Activated CD4-positive, alpha-beta T cell treated with anti-CD3 and anti-CD28 coated beads for 48 hours (primary cell): ENCODE measurements around the gene SPDYE5.
A peak's percentile ranks its signal among the peaks of the same experiment; 100 is the strongest.
"Not testable (repeated sequence)": the region's sequence is repeated elsewhere in the genome, so short reads cannot be mapped to it uniquely, and the experiment has no call there.

Source experiments
- DNase-seq: peaks from one replicate; pipeline ENCODE4 v3.0.0-alpha.2; 2020

SPDYE5 gene

GRCh38 chr7:75492020-75492419 is at the start of gene SPDYE5:
Gene SPDYE5 (plus strand): TSS chr7:75492320. CDS start chr7:75494048, 1,728 bp downstream.
- DNase-seq = not testable (repeated sequence)

GRCh38 chr7:75442465-75443111 is 49.5 kb upstream of the SPDYE5 start:
- peak; percentile 18 for DNase-seq

GRCh38 chr7:75449946-75450345 is 42.2 kb upstream of the SPDYE5 start:
- DNase-seq = not testable (repeated sequence)

GRCh38 chr7:75452494-75452955 is 39.6 kb upstream of the SPDYE5 start:
- not testable (repeated sequence) for DNase-seq

- not testable (repeated sequence) for DNase-seq
Measured at GRCh38 chr7:75456403-75456802, 35.7 kb upstream of the SPDYE5 start.

GRCh38 chr7:75458034-75458433 is 34.1 kb upstream of the SPDYE5 start:
- not testable (repeated sequence) for DNase-seq

GRCh38 chr7:75460541-75460940 is 31.6 kb upstream of the SPDYE5 start:
- not testable (repeated sequence) for DNase-seq

- DNase-seq = not testable (repeated sequence)
Measured at GRCh38 chr7:75470166-75470565, 22.0 kb upstream of the SPDYE5 start.

- not testable (repeated sequence) for DNase-seq
Measured at GRCh38 chr7:75477457-75477856, 14.7 kb upstream of the SPDYE5 start.

GRCh38 chr7:75480313-75480712 is 11.8 kb upstream of the SPDYE5 start:
- not testable (repeated sequence) for DNase-seq

- DNase-seq = peak; percentile 6
Measured at GRCh38 chr7:75485355-75485978, 6.7 kb upstream of the SPDYE5 start.

- peak; percentile 93 for DNase-seq
Measured at GRCh38 chr7:75485979-75486643, 6.0 kb upstream of the SPDYE5 start, which contains the start of gene POM121C. Gene POM121C (minus strand): TSS chr7:75486299. CDS start chr7:75441496, 44,803 bp downstream.

- not testable (repeated sequence) for DNase-seq
Measured at GRCh38 chr7:75509033-75509432, 16.9 kb downstream of the SPDYE5 start.

GRCh38 chr7:75518842-75519241 is 26.7 kb downstream of the SPDYE5 start:
- not testable (repeated sequence) for DNase-seq

- not testable (repeated sequence) for DNase-seq
Measured at GRCh38 chr7:75521727-75522126, 29.6 kb downstream of the SPDYE5 start.

GRCh38 chr7:75527224-75527722 is 35.2 kb downstream of the SPDYE5 start:
- peak; percentile 10 for DNase-seq

GRCh38 chr7:75531359-75531821 is 39.3 kb downstream of the SPDYE5 start:
- DNase-seq = no peak

GRCh38 chr7:75532639-75533038 is 40.5 kb downstream of the SPDYE5 start:
- no peak for DNase-seq

GRCh38 chr7:75533926-75534325 is 41.8 kb downstream of the SPDYE5 start:
- DNase-seq = no peak

- no peak for DNase-seq
Measured at GRCh38 chr7:75534727-75535307, 42.7 kb downstream of the SPDYE5 start.

GRCh38 chr7:75536491-75536890 is 44.4 kb downstream of the SPDYE5 start:
- DNase-seq = no peak

- no peak for DNase-seq
Measured at GRCh38 chr7:75536940-75537538, 44.9 kb downstream of the SPDYE5 start.
